ELF-1 (cell line): ENCODE results near the gene MAP3K7CL.

ENCODE experiments used
- DNase-seq: peaks from one replicate; pipeline ENCODE4 v3.0.0-alpha.2; 2016; ENCODE audit warnings: low read depth, low spot score

MAP3K7CL gene, protein sequence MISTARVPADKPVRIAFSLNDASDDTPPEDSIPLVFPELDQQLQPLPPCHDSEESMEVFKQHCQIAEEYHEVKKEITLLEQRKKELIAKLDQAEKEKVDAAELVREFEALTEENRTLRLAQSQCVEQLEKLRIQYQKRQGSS

GRCh38 chr21:29130270-29130969, at the start of gene MAP3K7CL:
TSS of gene MAP3K7CL (plus strand) at chr21:29130644. CDS start at chr21:29133345, 2,701 bp downstream.
- DNase-seq: peak; percentile 43

GRCh38 chr21:29082046-29082815, 48.2 kb upstream of the MAP3K7CL start:
- no peak for DNase-seq

GRCh38 chr21:29083306-29083705, 47.1 kb upstream of the MAP3K7CL start:
- no peak for DNase-seq

DNA sequence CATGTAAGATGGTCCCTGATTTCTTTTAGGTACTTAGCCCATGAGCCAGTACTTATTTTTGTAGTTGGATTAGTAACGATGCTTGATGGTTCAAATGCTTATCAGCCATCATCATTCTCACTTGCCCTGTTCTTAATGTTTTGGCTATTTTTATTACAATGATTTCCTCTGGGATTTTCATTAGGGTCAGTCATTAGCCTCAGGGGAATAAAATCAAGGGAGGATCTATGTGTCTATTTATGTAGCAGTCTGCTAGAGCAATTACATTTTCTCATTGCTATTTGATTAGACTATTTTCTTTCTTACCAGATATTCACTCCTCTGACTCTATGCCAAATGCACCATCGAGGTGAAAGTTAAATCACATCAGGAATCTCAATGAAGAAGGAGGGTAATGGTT, 46.1 kb upstream of the MAP3K7CL start:
- DNase-seq: no peak

- DNase-seq: no peak
Observed at GRCh38 chr21:29085106-29085752, 45.2 kb upstream of the MAP3K7CL start.

DNA sequence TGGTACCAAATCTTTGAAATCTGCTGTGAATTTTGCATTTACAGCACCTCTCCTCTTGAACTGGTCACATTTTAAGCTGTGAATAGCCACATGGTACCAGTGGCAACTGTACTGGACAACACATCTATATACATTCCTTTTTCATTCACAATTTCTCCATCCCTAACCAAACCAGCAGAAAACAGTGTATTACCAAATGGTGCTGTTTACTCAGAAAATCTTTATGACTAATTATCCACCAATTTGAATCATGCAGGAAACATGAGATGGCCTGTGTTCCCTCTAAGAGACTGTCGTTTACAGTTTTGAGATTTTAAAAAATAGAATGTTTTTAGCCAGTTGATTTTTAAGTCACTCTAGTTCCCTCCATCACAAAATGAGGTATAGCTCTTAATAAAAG, 39.4 kb upstream of the MAP3K7CL start:
- no peak for DNase-seq

- DNase-seq: no peak
Observed at GRCh38 chr21:29092102-29092959, 38.1 kb upstream of the MAP3K7CL start.

DNA sequence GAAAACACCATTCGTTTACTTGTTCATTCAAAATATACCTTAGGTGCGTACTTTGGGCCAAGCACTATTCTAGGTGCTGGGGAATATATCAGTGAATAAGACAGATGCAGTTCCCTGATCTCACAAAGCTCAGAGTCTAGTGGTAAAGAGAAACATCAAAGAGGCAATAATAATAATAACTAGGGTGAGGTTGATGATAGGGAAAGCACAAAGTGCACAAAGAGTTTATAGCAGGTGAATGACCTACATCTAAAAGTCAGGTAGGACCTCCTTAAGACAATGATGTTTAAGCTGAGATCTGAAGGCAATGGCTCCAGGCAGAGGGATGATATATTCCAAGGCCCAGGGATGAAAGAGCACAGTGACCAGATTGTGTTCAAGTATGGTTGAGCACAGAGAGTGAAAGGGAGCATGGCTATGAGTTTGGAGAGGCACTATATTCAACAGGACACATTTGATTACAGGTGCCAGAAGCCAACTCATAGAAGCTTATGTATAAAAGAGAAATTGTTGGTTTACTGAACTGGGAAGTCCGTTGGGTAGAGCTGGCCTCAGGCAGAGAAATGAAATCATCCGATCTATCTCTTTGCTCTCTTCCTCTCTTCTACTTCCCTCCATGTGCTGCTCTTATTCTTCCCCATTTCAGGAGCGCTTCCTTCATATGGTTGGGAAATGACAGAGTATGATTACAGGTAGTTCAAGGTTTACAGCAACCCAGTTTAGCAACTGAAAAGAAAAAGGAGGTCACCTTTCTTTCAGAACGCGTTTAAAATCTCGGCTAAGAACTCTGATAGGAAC, 34.0 kb upstream of the MAP3K7CL start:
- DNase-seq: no peak

DNA sequence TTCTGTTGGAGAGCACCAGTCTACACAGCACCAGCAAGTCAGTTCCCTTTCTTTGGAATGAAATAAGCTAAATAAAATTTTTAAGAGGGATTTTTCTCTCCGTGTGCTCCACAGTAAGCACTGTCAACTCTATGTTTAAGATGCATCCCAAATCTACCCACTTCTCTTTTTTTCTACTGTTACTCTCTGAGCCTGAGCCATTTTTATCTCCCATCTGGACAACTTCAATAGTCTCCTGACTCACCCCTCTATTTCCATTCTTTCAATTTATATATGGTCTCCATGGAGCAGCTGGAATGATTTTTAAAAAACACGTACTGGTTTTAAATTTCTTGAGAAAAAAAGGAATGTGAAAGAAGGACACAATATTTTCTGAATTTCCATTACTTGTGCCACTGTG, 32.3 kb upstream of the MAP3K7CL start:
- DNase-seq: no peak

DNA sequence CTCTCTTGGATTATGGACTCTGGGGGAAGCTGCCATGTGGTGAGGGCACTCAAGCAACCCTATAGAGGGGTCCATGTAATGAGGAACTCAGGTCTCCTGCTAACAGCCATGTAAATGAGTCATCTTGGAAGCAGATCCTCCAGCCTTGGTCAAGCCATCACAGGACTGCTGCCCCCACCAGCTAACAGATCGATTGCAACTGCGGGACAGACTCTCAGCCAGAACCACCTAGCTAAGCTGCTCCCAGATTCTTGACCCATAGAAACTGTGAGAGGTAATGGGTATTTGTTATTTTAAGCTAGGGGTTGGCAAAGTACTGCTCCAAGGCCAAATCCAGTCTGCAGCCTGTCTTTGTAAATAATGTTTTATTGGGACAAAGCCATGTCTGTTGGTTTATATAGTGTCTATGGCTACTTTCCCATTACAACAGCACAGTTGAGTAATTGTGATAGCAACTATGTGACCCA, 27.6 kb upstream of the MAP3K7CL start:
- no peak for DNase-seq

- no peak for DNase-seq
Observed at GRCh38 chr21:29104239-29104708, 26.2 kb upstream of the MAP3K7CL start.

DNA sequence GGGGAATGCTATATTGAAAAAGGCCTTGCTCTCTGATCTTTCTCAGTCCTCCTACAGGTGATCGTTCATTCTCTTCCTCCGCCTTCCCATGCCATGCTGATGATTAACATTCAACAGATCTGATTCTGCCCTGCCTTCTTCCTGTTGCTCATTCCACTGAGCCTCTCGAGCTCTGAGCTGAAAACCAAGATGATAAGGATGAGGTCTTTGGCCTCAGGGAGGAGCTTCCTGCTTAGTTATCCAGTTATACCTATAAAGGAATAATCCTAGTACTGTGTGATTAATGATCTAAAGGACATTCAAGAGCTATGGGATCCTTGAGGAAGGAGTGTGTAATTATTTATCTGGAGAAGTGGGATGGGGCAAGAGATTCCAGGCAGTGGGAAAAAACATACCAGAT, 25.2 kb upstream of the MAP3K7CL start:
- DNase-seq: no peak

DNA sequence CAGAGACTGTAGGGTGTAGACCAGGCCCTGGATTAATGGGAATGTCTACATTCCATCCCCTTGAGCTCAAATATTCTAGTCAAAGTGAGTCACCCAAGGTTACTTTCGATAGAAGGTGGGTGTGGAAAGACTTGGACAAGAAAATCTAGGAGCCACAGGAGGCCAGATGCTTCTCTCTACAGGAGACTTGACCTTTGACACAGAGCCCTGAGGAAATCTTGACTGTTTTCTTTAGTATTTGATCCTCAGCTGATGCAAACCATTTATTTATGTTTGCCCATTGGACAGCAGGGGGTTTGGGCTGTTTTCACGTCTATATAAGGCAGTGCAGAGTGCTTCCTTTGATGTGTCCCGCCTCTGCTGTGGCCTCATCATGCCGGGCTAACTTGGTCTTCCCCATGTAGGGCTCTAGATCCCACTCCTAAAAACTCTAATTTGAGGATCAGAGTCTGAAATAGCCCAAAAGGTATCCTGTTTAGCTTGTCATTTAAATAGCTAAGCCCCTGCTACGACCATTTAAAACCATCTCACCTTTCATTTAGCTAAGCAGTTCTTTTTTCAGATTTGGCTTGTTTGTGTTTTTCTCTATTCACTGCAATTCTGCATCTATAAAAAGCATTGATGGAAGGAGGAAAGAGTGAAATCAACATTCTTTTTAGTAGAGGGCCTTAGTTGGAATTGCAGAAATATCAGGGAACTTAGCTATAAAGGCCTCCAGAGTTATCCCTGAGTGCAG, 15.5 kb upstream of the MAP3K7CL start:
- DNase-seq: peak; percentile 91

GRCh38 chr21:29115899-29116298, 14.5 kb upstream of the MAP3K7CL start:
- no peak for DNase-seq

DNA sequence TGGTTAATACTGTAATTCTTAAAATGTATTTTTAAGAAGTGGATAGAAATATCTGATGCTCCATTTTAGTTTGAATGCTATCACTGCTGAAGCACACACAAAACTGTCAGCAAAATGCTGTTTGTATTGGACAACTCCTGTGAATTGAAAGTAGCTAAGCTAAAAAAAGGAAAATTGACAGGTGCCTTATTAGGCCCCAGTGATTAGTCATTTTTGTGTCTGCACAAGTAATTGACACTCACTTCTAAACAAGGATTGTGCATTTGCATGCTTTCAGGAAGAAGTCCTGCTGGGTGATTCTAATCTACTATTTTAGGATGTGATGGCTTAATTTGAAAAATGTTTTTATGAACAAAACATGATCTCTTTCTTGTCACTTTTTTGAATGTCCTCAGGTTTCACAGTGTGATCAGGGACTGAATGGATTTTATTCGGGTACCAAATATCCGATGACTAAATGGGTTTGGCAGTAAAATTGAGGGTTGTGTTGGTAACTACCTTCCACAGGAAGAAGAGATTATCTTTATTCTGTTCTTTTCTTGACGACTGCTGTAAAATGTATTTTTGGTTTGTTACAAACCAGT, 13.0 kb upstream of the MAP3K7CL start:
- no peak for DNase-seq

GRCh38 chr21:29121759-29122158, 8.7 kb upstream of the MAP3K7CL start:
- DNase-seq: no peak

DNA sequence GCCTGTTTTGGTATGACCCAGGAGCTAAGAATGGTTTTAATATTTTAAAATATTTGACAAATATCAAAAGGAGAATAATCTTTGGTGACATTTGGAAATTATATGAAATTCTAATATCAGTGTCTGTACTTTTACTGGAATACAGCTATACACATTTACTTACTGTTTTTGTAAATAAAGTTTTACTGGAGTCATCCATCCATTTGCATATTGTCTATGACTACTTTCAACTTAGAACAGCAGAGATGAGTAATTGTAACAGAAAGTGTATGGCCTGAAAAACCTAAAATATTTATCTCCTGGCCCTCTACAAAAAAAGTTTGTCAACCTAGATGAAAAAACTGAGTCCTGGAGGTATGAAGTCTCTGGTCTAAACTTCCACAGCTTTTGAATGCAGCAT, 5.8 kb upstream of the MAP3K7CL start:
- no peak for DNase-seq

DNA sequence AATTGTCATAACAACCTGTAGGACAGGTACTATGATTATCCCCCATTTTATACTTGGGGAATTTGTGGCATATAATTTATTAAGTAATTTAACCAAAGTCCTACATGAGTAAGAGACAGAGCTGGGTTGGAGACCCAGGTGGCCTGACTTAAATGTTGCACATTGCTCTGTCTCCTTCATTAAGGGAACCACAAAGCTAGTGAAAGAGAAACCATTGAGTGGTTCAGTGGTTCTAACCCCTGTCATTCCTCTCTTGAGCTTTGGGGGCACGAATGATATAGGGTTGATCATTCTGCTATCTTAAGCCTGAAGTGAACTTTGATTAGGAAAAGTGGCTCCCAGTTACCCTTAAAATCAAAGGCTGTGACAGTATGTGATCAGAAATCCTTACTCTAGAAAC, 5.3 kb upstream of the MAP3K7CL start:
- DNase-seq: no peak

- no peak for DNase-seq
Observed at GRCh38 chr21:29125979-29126378, 4.5 kb upstream of the MAP3K7CL start.
